B cell (primary cell): ENCODE measurements around the gene RGS3. TPM values are rescaled to one million over a fixed set of nuclear protein-coding genes. Genes with fewer than 3 reads are reported as not detected.

Experiments
- ATAC-seq: fragments of 200-7000 bp; cut with Tn5 transposase; one replicate; pipeline ENCODE4 v1.10.0; 2021; ENCODE audit warnings: low read depth, mild to moderate bottlenecking, moderate number of reproducible peaks, moderate library complexity
- CTCF ChIA-PET: fragments of 350-600 bp; sonication (Branson Sonifier 250); formaldehyde crosslinking; loops from one replicate; lab custom pipeline; 2021; ENCODE audit warnings: antibody characterized with exemption, inconsistent platforms; lab: Charles Lee
- POLR2A ChIA-PET: fragments of 350-600 bp; sonication (Branson Sonifier 250); formaldehyde crosslinking; loops from one replicate; lab custom pipeline; 2021; ENCODE audit warnings: antibody characterized with exemption; lab: Charles Lee
- DNase-seq: peaks from one replicate; pipeline ENCODE4 v3.0.0; 2013
- H2AFZ ChIP-seq: 2 replicates; pipeline ENCODE4 v1.6.1; 2012; ENCODE audit warnings: mild to moderate bottlenecking, low read depth, low read length; ENCODE audit not compliant: insufficient read depth, poor library complexity, severe bottlenecking
- H3K27ac ChIP-seq, 2 donors: 1 replicate in 1 of 2; 2 replicates in 1 of 2; pipeline ENCODE4 v1.5.1; 2012 to 2013; ENCODE audit warnings: low read length in 2 of 2, mild to moderate bottlenecking in 2 of 2, moderate library complexity in 1 of 2
- H3K27me3 ChIP-seq, 4 experiments: fragments of 200-600 bp in 1 of 4; sonication (generic) in 1 of 4; replicated peaks in 1 of 4; 1 replicate in 2 of 4; 2 replicates in 2 of 4; pipeline versions ENCODE4 v1.6.1 to v1.7.0; 2013 to 2016; ENCODE audit warnings: low read length in 3 of 4, mild to moderate bottlenecking in 2 of 4, mixed read lengths in 1 of 4, moderate library complexity in 1 of 4; ENCODE audit not compliant: insufficient read depth in 4 of 4, control insufficient read depth in 3 of 4; ENCODE audit errors: control extremely low read depth in 1 of 4
- H3K36me3 ChIP-seq, 2 experiments: replicated peaks in 1 of 2; 1 replicate in 1 of 2; 2 replicates in 1 of 2; pipeline versions ENCODE4 v1.6.1 to v1.7.1; 2013; ENCODE audit warnings: low read length in 1 of 2; ENCODE audit not compliant: insufficient read depth in 2 of 2, control insufficient read depth in 1 of 2; ENCODE audit errors: control extremely low read depth in 1 of 2, extremely low read depth in 1 of 2
- H3K4me1 ChIP-seq, 2 donors: fragments of 200-600 bp in 1 of 2; sonication (generic) in 1 of 2; 1 replicate in 1 of 2; 2 replicates in 1 of 2; pipeline versions ENCODE4 v1.5.1 to v1.6.1; 2013 to 2017; ENCODE audit warnings: low read length in 2 of 2; ENCODE audit not compliant: control insufficient read depth in 2 of 2, insufficient read depth in 2 of 2
- H3K4me2 ChIP-seq: replicated peaks from 2 replicates; pipeline ENCODE3; 2012; ENCODE audit warnings: mild to moderate bottlenecking, low read depth, low read length; ENCODE audit not compliant: poor library complexity, severe bottlenecking
- H3K4me3 ChIP-seq, 5 experiments: fragments of 200-600 bp in 1 of 5; sonication (generic) in 1 of 5; 1 replicate in 3 of 5; 2 replicates in 2 of 5; pipeline versions ENCODE4 v1.5.1 to v1.7.0; 2011 to 2016; ENCODE audit warnings: low read length in 4 of 5, mild to moderate bottlenecking in 4 of 5, low read depth in 2 of 5, control low read depth in 1 of 5, moderate library complexity in 1 of 5; ENCODE audit not compliant: insufficient read depth in 1 of 5; ENCODE audit errors: control extremely low read depth in 1 of 5, extremely low read depth in 1 of 5
- H3K79me2 ChIP-seq: fragments of 200-600 bp; sonication (generic); one replicate; pipeline ENCODE4 v1.6.0; 2016; ENCODE audit warnings: low read length; ENCODE audit not compliant: control insufficient read depth, insufficient read depth
- H3K9ac ChIP-seq: fragments of 200-600 bp; sonication (generic); 2 replicates; pipeline ENCODE4 v1.6.1; 2017; ENCODE audit warnings: mild to moderate bottlenecking, low read length, moderate library complexity
- H3K9me3 ChIP-seq, 3 donors: one replicate each; pipeline versions ENCODE4 v1.6.1 to v1.7.1; 2013; ENCODE audit warnings: low read length in 2 of 3; ENCODE audit not compliant: control insufficient read depth in 2 of 3, insufficient read depth in 1 of 3; ENCODE audit errors: control extremely low read depth in 1 of 3
- H4K20me1 ChIP-seq: 2 replicates; pipeline ENCODE4 v1.6.0; 2012; ENCODE audit warnings: mild to moderate bottlenecking, low read length; ENCODE audit not compliant: insufficient read depth, control insufficient read depth, poor library complexity, severe bottlenecking
- H3K27ac Mint-ChIP-seq: one replicate; pipeline ENCODE4 v1.8.0; 2021; ENCODE audit warnings: mixed read lengths
- H3K27me3 Mint-ChIP-seq: one replicate; pipeline ENCODE4 v1.8.0; 2021; ENCODE audit warnings: mixed read lengths
- H3K4me1 Mint-ChIP-seq: one replicate; pipeline ENCODE4 v1.8.0; 2021; ENCODE audit warnings: mixed read lengths
- H3K4me3 Mint-ChIP-seq: one replicate; pipeline ENCODE4 v1.8.0; 2021; ENCODE audit warnings: mixed read lengths
- H3K9me3 Mint-ChIP-seq: one replicate; pipeline ENCODE4 v1.8.0; 2022; ENCODE audit warnings: mixed read lengths; ENCODE audit not compliant: insufficient read depth
- EZH2 ChIP-seq: IDR thresholded peaks from 2 replicates; pipeline ENCODE4 v1.6.1; 2012; ENCODE audit warnings: borderline replicate concordance, low read depth, mild to moderate bottlenecking, moderate library complexity, low read length; ENCODE audit not compliant: insufficient read depth, poor library complexity, severe bottlenecking
- WGBS: methylation state at CpG from one replicate; pipeline ENCODE4 v1.1.5; 2013; ENCODE audit warnings: missing lambda C conversion rate; ENCODE audit not compliant: insufficient coverage; 5-methylcytosine and 5-hydroxymethylcytosine counted together
- intact Hi-C: fragments of 100-400 bp; cut with micrococcal nuclease; formaldehyde crosslinking; loops from one replicate; pipeline ENCODE4 v1.10.0; 2022
- polyA plus RNA-seq: library from polyadenylated mRNA; depleted of rRNA; stranded (reverse); fragments of >200 nt; gene quantifications from 2 replicates; pipeline ENCODE4 v1.2.3, GENCODE V29; 2012
- total RNA-seq, 2 donors: library from RNA; stranded (reverse); fragments of 120-200 nt in 1 of 2; gene quantifications; 1 replicate in 1 of 2; 2 replicates in 1 of 2; pipeline versions ENCODE4 v1.2.3 to v1.2.4, GENCODE V29; 2013 to 2022
- TF ChIP-seq, protein P1 (sequence below): fragments of 200-600 bp; IDR thresholded peaks from one replicate; pipeline ENCODE4 v1.8.0; 2022; ENCODE audit warnings: antibody characterized with exemption, mild to moderate bottlenecking

The RGS3 gene
- total and polyA plus RNA-seq, 2 donors (not counting 1 experiment from before 2014, with no cell fraction given): 12.0 to 15.6 TPM

GRCh38 chr9:113589407-113589806 is 125.9 kb downstream of the RGS3 start:
- Histone ChIP-seq H3K4me1 (peaks cover 12 to 17% of the 10 kb centered on the region in 2 donors), H3K4me3 (no peak overlapping the region), H2AFZ (no peak overlapping the region), H3K27ac (no peak overlapping the region), H3K9me3 (peaks cover 0 to 4% (median 0%) of the 10 kb centered on the region in 3 donors), H4K20me1 (peaks cover 16% of the 10 kb centered on the region), H3K79me2 (no peaks in the 10 kb centered on the region), H3K9ac (no peak overlapping the region), H3K27me3 (no peaks in the 10 kb centered on the region), H3K36me3 (peaks cover 2 to 48% of the 10 kb centered on the region in 2 experiments), H3K4me2 (no peak overlapping the region)
- ATAC-seq: no peak
- no peak overlapping the region for H3K4me3 Mint-ChIP-seq
- intact Hi-C loops: no loop called here
- WGBS: 45% methylated on average over 6 of the region's 7 CpGs
- no peak for TF ChIP-seq EZH2
- TF ChIP-seq, protein P1, sequence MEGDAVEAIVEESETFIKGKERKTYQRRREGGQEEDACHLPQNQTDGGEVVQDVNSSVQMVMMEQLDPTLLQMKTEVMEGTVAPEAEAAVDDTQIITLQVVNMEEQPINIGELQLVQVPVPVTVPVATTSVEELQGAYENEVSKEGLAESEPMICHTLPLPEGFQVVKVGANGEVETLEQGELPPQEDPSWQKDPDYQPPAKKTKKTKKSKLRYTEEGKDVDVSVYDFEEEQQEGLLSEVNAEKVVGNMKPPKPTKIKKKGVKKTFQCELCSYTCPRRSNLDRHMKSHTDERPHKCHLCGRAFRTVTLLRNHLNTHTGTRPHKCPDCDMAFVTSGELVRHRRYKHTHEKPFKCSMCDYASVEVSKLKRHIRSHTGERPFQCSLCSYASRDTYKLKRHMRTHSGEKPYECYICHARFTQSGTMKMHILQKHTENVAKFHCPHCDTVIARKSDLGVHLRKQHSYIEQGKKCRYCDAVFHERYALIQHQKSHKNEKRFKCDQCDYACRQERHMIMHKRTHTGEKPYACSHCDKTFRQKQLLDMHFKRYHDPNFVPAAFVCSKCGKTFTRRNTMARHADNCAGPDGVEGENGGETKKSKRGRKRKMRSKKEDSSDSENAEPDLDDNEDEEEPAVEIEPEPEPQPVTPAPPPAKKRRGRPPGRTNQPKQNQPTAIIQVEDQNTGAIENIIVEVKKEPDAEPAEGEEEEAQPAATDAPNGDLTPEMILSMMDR: no peak
- ChIA-PET POLR2A (no interaction called here), CTCF (interaction anchor here (0.7 to 11.2 kb wide), 10 partner anchors 10 to 316 kb away, joined by 3 to 411 read pairs (median 6); partner anchors contain the start of genes C9orf43, CDC26, POLE3 and PRPF4)
- no peaks in the 10 kb centered on the region for H3K27me3 Mint-ChIP-seq
- no peaks in the 10 kb centered on the region for H3K9me3 Mint-ChIP-seq
- peaks cover 27% of the 10 kb centered on the region for H3K4me1 Mint-ChIP-seq
- no peak for DNase-seq
- H3K27ac Mint-ChIP-seq: no peak overlapping the region

- Histone ChIP-seq H3K27me3 (no peaks in the 10 kb centered on the region), H3K4me3 (no peak overlapping the region), H3K4me2 (no peak overlapping the region), H3K9me3 (peaks cover 0 to 4% (median 0%) of the 10 kb centered on the region in 3 donors), H3K4me1 (peaks cover 12 to 17% of the 10 kb centered on the region in 2 donors), H2AFZ (no peak overlapping the region), H4K20me1 (peaks cover 16% of the 10 kb centered on the region), H3K9ac (no peak overlapping the region), H3K36me3 (peaks cover 2 to 46% of the 10 kb centered on the region in 2 experiments), H3K27ac (no peak overlapping the region), H3K79me2 (no peaks in the 10 kb centered on the region)
- H3K27me3 Mint-ChIP-seq: no peaks in the 10 kb centered on the region
- no peak overlapping the region for H3K4me3 Mint-ChIP-seq
- intact Hi-C loops: no loop called here
- WGBS: 5% methylated on average over 2 of the region's 3 CpGs
- no peak for TF ChIP-seq EZH2
- TF ChIP-seq, protein P1: no peak
- ATAC-seq (no peak), DNase-seq (no peak)
- CTCF ChIA-PET: interaction anchor here (1.2 to 11.2 kb wide), 10 partner anchors 8 to 317 kb away, joined by 3 to 411 read pairs (median 17); partner anchors contain the start of genes C9orf43, CDC26, POLE3 and PRPF4
- POLR2A ChIA-PET: no interaction called here
- no peaks in the 10 kb centered on the region for H3K9me3 Mint-ChIP-seq
- H3K4me1 Mint-ChIP-seq: peaks cover 24% of the 10 kb centered on the region
- H3K27ac Mint-ChIP-seq: peak overlapping the region; percentile 15
Measured at GRCh38 chr9:113589890-113590289, 126.4 kb downstream of the RGS3 start.
